Ishikawa (cell line): ENCODE data around the gene CD2AP.

Source experiments
- CEBPB ChIP-seq: IDR thresholded peaks from 2 replicates; pipeline ENCODE4 v1.6.1; 2012
- CREB1 ChIP-seq: IDR thresholded peaks from 2 replicates; pipeline ENCODE4 v1.6.1; 2012; ENCODE audit warnings: low read depth
- EGR1 ChIP-seq: IDR thresholded peaks from 2 replicates; pipeline ENCODE4 v1.6.1; 2012
- EP300 ChIP-seq: IDR thresholded peaks from 2 replicates; pipeline ENCODE4 v1.6.1; 2012; ENCODE audit warnings: borderline replicate concordance
- FOXM1 ChIP-seq: IDR thresholded peaks from 2 replicates; pipeline ENCODE4 v1.6.1; 2012; ENCODE audit warnings: low read depth, borderline replicate concordance
- MAX ChIP-seq: IDR thresholded peaks from 2 replicates; pipeline ENCODE4 v1.6.1; 2012
- RAD21 ChIP-seq: IDR thresholded peaks from 2 replicates; pipeline ENCODE4 v1.6.1; 2012; ENCODE audit warnings: low read depth
- REST ChIP-seq: IDR thresholded peaks from 2 replicates; pipeline ENCODE4 v1.6.1; 2012; ENCODE audit warnings: low read depth, mild to moderate bottlenecking
- TAF1 ChIP-seq: IDR thresholded peaks from 2 replicates; pipeline ENCODE4 v1.6.1; 2012; ENCODE audit warnings: low read depth, mild to moderate bottlenecking
- TEAD4 ChIP-seq: IDR thresholded peaks from 2 replicates; pipeline ENCODE4 v1.6.1; 2012
- USF1 ChIP-seq: IDR thresholded peaks from 2 replicates; pipeline ENCODE4 v1.6.1; 2012
- YY1 ChIP-seq: IDR thresholded peaks from 2 replicates; pipeline ENCODE4 v1.6.1; 2012; ENCODE audit warnings: low read depth
- ZBTB7A ChIP-seq: IDR thresholded peaks from 2 replicates; pipeline ENCODE4 v1.6.1; 2012; ENCODE audit warnings: low read depth

- TF ChIP-seq RAD21, result no peak
- TF ChIP-seq EP300, result no peak
- TF ChIP-seq ZBTB7A, result no peak
- no peak for TF ChIP-seq CEBPB
- TF ChIP-seq TAF1, result no peak
- no peak for TF ChIP-seq REST
- TF ChIP-seq CREB1, result no peak
- no peak for TF ChIP-seq USF1
- TF ChIP-seq TEAD4, result no peak
- no peak for TF ChIP-seq FOXM1
- TF ChIP-seq YY1, result no peak
- TF ChIP-seq EGR1, result no peak
- no peak for TF ChIP-seq MAX
These were observed 186.1 kb downstream of the CD2AP start for GRCh38 chr6:47663462-47664216.
